ENCODE results near the gene CASKIN2.
"Not testable (repeated sequence)": the region's sequence is repeated elsewhere in the genome, so short reads cannot be mapped to it uniquely, and the experiment has no call there.

The CASKIN2 gene

GRCh38 chr17:75480281-75480680 is 35.1 kb downstream of the CASKIN2 start:
- ATAC-seq = no peak
- TF ChIP-seq POU6F1 (CRISPR knock-in tag; IDR thresholded peaks at IDR 0.05; ENCODE audit: borderline replicate concordance, low read depth) (no peak), CREB5 (CRISPR knock-in tag; IDR thresholded peaks at IDR 0.05; ENCODE audit: low read depth) (no peak), CSDC2 (CRISPR knock-in tag; IDR thresholded peaks at IDR 0.05) (no peak), OSR1 (CRISPR knock-in tag; IDR thresholded peaks at IDR 0.05) (no peak), CSRNP3 (CRISPR knock-in tag; IDR thresholded peaks at IDR 0.05) (no peak), ZFP3 (CRISPR knock-in tag; IDR thresholded peaks at IDR 0.05) (no peak), ZC3H10 (CRISPR knock-in tag; IDR thresholded peaks at IDR 0.05) (no peak), ISL1 (CRISPR knock-in tag; IDR thresholded peaks at IDR 0.05) (no peak), TOX (CRISPR knock-in tag; IDR thresholded peaks at IDR 0.05; ENCODE audit: borderline replicate concordance) (no peak), ZNF565 (CRISPR knock-in tag; conservative IDR thresholded peaks at IDR 0.05; ENCODE audit: low read depth) (no peak), ZFP30 (CRISPR knock-in tag; IDR thresholded peaks at IDR 0.05) (no peak)

- TF ChIP-seq GLIS3 (CRISPR knock-in tag; IDR thresholded peaks at IDR 0.05) (no peak), POU6F1 (CRISPR knock-in tag; IDR thresholded peaks at IDR 0.05; ENCODE audit: borderline replicate concordance, low read depth) (no peak), ZFP30 (CRISPR knock-in tag; IDR thresholded peaks at IDR 0.05) (no peak), CSRNP3 (CRISPR knock-in tag; IDR thresholded peaks at IDR 0.05) (no peak), ESRRG (CRISPR knock-in tag; IDR thresholded peaks at IDR 0.05) (no peak), CSDC2 (CRISPR knock-in tag; IDR thresholded peaks at IDR 0.05) (no peak), TSHZ2 (CRISPR knock-in tag; IDR thresholded peaks at IDR 0.05) (no peak)
- ATAC-seq = no peak
Measured at GRCh38 chr17:75478508-75478907, 36.8 kb downstream of the CASKIN2 start.

- not testable (repeated sequence) for ATAC-seq
Measured at GRCh38 chr17:75477490-75477862, 37.9 kb downstream of the CASKIN2 start.

- ATAC-seq = no peak
- TF ChIP-seq CREB5 (CRISPR knock-in tag; IDR thresholded peaks at IDR 0.05; ENCODE audit: low read depth) (no peak), SNAI2 (CRISPR knock-in tag; IDR thresholded peaks at IDR 0.05) (no peak), TOX (CRISPR knock-in tag; IDR thresholded peaks at IDR 0.05; ENCODE audit: borderline replicate concordance) (no peak), CSDC2 (CRISPR knock-in tag; IDR thresholded peaks at IDR 0.05) (no peak), RARB (CRISPR knock-in tag; IDR thresholded peaks at IDR 0.05) (no peak), ESRRG (CRISPR knock-in tag; IDR thresholded peaks at IDR 0.05) (no peak), ZNF70 (CRISPR knock-in tag; IDR thresholded peaks at IDR 0.05) (no peak)
Measured at GRCh38 chr17:75476752-75477489, 38.4 kb downstream of the CASKIN2 start.

Measured in SK-N-SH treated with all-trans-retinoic acid at 6 μM for 48 hours (cell line).